Uterus (tissue), 2 donors: ENCODE measurements around the gene BCL11B.

Experiments used
- POLR2A ChIP-seq, 2 donors: fragments of 450-650 bp; IDR thresholded peaks; one replicate each; pipeline ENCODE4 v1.6.1; 2016; ENCODE audit warnings: antibody characterized with exemption in 2 of 2, mild to moderate bottlenecking in 1 of 2, moderate library complexity in 1 of 2
- TF ChIP-seq, protein P1 (sequence below), 4 experiments: fragments of 200-600 bp in 2 of 4; fragments of 450-650 bp in 2 of 4; sonication (generic) in 2 of 4; IDR thresholded peaks; one replicate each; pipeline ENCODE4 v1.5.1; 2016 to 2019; ENCODE audit warnings: antibody characterized with exemption in 4 of 4, mild to moderate bottlenecking in 2 of 4, moderate library complexity in 1 of 4

- TF ChIP-seq, protein P1, sequence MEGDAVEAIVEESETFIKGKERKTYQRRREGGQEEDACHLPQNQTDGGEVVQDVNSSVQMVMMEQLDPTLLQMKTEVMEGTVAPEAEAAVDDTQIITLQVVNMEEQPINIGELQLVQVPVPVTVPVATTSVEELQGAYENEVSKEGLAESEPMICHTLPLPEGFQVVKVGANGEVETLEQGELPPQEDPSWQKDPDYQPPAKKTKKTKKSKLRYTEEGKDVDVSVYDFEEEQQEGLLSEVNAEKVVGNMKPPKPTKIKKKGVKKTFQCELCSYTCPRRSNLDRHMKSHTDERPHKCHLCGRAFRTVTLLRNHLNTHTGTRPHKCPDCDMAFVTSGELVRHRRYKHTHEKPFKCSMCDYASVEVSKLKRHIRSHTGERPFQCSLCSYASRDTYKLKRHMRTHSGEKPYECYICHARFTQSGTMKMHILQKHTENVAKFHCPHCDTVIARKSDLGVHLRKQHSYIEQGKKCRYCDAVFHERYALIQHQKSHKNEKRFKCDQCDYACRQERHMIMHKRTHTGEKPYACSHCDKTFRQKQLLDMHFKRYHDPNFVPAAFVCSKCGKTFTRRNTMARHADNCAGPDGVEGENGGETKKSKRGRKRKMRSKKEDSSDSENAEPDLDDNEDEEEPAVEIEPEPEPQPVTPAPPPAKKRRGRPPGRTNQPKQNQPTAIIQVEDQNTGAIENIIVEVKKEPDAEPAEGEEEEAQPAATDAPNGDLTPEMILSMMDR (IDR thresholded peaks at IDR 0.05): no peak
- no peak for TF ChIP-seq POLR2A (IDR thresholded peaks at IDR 0.05)
These were observed 36.9 kb downstream of the BCL11B start for GRCh38 chr14:99234961-99235571.
